Measurements from ENCODE around the gene CLDN9. TPM values are rescaled to one million over a fixed set of nuclear protein-coding genes. Genes with fewer than 3 reads are reported as not detected.

Gene CLDN9
- total and polyA plus RNA-seq, 4 donors, result 0.06 to 0.38 (median 0.28) TPM

GRCh38 chr16:3028716-3029319 is 16.1 kb downstream of the CLDN9 start:
- Histone ChIP-seq H3K27ac (ENCODE audit: low read depth, low read length) (no peak overlapping the region), H3K4me1 (ENCODE audit: control insufficient read depth, insufficient read depth, low read length) (peaks cover 24% of the 10 kb centered on the region), H3K9me3 (ENCODE audit: control insufficient read depth, insufficient read depth, low read length) (no peaks in the 10 kb centered on the region), H3K36me3 (ENCODE audit: control insufficient read depth, insufficient read depth, low read length) (peaks cover 17% of the 10 kb centered on the region), H3K27me3 (ENCODE audit: control insufficient read depth, insufficient read depth, low read length) (peaks cover 50% of the 10 kb centered on the region), H3K4me3 (ENCODE audit: low read depth, low read length) (no peak overlapping the region)
- 30% methylated on average over 8 of the region's 15 CpGs for WGBS (ENCODE audit: insufficient coverage)
- DNase-seq (ENCODE audit: low read depth in 4 of 6, low spot score in 6 of 6), result peak in 1 of 6 donors; percentile 20

- no peak overlapping the region for H3K27ac ChIP-seq (ENCODE audit: low read depth, low read length)
- peaks cover 17% of the 10 kb centered on the region for H3K36me3 ChIP-seq (ENCODE audit: control insufficient read depth, insufficient read depth, low read length)
- peaks cover 20% of the 10 kb centered on the region for H3K4me1 ChIP-seq (ENCODE audit: control insufficient read depth, insufficient read depth, low read length)
- peaks cover 57% of the 10 kb centered on the region for H3K27me3 ChIP-seq (ENCODE audit: control insufficient read depth, insufficient read depth, low read length)
- peak in 1 of 6 donors; percentile 12 for DNase-seq (ENCODE audit: low read depth in 4 of 6, low spot score in 6 of 6)
- no peak overlapping the region for H3K4me3 ChIP-seq (ENCODE audit: low read depth, low read length)
- H3K9me3 ChIP-seq (ENCODE audit: control insufficient read depth, insufficient read depth, low read length), result no peaks in the 10 kb centered on the region
- 13% methylated on average over 58 of the region's 59 CpGs for WGBS (ENCODE audit: insufficient coverage)
Observed at GRCh38 chr16:3029491-3030221, 16.9 kb downstream of the CLDN9 start.

DNA sequence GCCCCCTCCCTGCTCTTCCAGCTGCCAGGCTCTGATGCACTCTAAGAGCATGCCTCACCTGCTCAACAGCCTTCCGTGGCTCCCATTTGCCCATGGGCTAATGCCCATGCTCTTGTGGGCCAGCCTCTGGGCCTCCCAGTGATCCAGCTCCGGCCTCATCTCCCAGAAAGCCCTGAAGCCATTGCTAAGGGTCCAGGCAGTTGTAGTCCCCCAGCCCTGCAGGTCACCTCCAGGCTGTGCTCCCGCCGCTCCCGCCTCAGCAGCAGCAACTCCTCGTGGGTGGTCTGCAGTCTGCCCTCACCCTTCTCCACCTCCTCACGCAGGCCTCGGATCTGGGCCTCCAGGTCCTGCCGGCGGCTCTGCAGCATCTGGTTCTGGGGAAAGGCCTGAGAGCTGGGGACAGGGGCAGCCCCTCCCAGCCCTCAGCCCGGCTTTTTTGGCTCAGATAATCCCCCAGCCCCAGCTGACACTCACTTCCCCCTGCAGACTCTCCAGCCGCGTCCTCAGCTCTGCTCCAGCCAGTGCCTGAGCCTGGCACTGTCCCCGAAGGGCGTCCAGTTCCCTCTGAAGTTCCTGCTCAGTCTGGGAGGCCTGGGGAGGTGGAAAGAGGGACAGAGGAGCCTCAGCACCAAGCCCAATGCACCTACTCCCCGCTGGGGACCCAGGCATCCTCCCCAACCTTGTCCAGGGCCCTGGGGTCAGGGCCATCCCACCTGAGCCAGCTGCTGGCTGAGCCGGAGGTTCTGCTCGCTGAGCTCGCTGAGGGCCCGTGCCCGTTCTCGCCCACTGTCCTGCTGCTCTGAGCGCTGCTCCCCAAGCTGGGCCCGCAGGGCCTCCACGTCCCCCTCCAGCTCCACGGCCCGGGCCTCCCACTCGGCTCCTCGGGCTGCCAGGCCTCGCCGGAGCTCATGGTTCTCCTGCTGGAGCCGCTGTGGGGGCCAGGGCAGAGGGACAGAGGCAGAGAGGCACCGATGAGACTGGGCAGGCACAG is 17.8 kb downstream of the CLDN9 start:
- Histone ChIP-seq H3K4me3 (ENCODE audit: low read depth, low read length) (no peak overlapping the region), H3K36me3 (ENCODE audit: control insufficient read depth, insufficient read depth, low read length) (peaks cover 15% of the 10 kb centered on the region), H3K27me3 (ENCODE audit: control insufficient read depth, insufficient read depth, low read length) (peaks cover 65% of the 10 kb centered on the region), H3K4me1 (ENCODE audit: control insufficient read depth, insufficient read depth, low read length) (peaks cover 22% of the 10 kb centered on the region), H3K27ac (ENCODE audit: low read depth, low read length) (no peak overlapping the region), H3K9me3 (ENCODE audit: control insufficient read depth, insufficient read depth, low read length) (no peaks in the 10 kb centered on the region)
- DNase-seq (ENCODE audit: low read depth in 4 of 6, low spot score in 6 of 6), result no peak
- 70% methylated on average over 31 of the region's 33 CpGs for WGBS (ENCODE audit: insufficient coverage)

- Histone ChIP-seq H3K9me3 (ENCODE audit: control insufficient read depth, insufficient read depth, low read length) (no peaks in the 10 kb centered on the region), H3K4me3 (ENCODE audit: low read depth, low read length) (no peak overlapping the region), H3K4me1 (ENCODE audit: control insufficient read depth, insufficient read depth, low read length) (peaks cover 30% of the 10 kb centered on the region), H3K36me3 (ENCODE audit: control insufficient read depth, insufficient read depth, low read length) (peaks cover 2% of the 10 kb centered on the region), H3K27me3 (ENCODE audit: control insufficient read depth, insufficient read depth, low read length) (peaks cover 86% of the 10 kb centered on the region), H3K27ac (ENCODE audit: low read depth, low read length) (no peak overlapping the region)
- 46% methylated on average over 6 of the region's 7 CpGs for WGBS (ENCODE audit: insufficient coverage)
- no peak for DNase-seq (ENCODE audit: low read depth in 4 of 6, low spot score in 6 of 6)
Observed at GRCh38 chr16:3032624-3033023, 19.9 kb downstream of the CLDN9 start.

DNA sequence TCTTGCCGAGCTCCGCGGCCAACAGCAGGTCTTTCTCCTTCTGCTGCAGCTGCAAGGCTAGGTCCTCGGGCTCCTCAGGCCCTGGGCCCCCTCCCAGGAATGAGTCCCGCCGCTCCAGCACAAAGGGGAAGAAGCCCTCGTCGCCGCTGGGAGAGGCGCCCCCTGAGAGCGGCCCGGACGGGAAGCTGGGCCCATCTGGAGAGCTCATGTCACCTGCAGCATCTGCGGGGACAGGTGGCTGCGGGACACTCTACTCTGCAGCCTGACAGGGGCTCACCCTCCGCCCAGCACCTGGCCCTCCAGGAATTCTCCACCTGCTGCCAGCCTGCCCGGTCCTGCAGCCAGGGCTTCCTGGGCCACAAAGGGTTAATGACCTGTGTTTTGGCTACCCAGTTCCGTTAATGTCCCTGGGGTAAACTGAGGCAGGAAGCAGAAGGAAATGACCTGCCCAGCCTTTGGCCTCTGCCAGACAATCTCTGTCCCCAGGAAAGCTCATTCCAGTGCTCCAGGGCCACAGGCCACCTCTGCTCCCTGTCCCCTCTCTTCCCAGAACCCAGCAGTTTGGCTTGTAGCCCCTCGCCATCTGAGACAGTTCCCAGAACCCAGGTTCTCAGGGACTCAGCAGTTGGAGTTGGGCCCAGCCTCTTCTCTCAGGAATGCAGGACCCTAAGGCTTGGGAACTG is 22.7 kb downstream of the CLDN9 start:
- peaks cover 11% of the 10 kb centered on the region for H3K4me1 ChIP-seq (ENCODE audit: control insufficient read depth, insufficient read depth, low read length)
- 42% methylated on average over 19 of the region's 19 CpGs for WGBS (ENCODE audit: insufficient coverage)
- no peak overlapping the region for H3K27ac ChIP-seq (ENCODE audit: low read depth, low read length)
- no peak for DNase-seq (ENCODE audit: low read depth in 4 of 6, low spot score in 6 of 6)
- H3K36me3 ChIP-seq (ENCODE audit: control insufficient read depth, insufficient read depth, low read length), result no peaks in the 10 kb centered on the region
- H3K27me3 ChIP-seq (ENCODE audit: control insufficient read depth, insufficient read depth, low read length), result peaks cover 83% of the 10 kb centered on the region
- H3K9me3 ChIP-seq (ENCODE audit: control insufficient read depth, insufficient read depth, low read length), result no peaks in the 10 kb centered on the region
- H3K4me3 ChIP-seq (ENCODE audit: low read depth, low read length), result no peak overlapping the region

- no peaks in the 10 kb centered on the region for H3K36me3 ChIP-seq (ENCODE audit: control insufficient read depth, insufficient read depth, low read length)
- peaks cover 11% of the 10 kb centered on the region for H3K4me1 ChIP-seq (ENCODE audit: control insufficient read depth, insufficient read depth, low read length)
- H3K4me3 ChIP-seq (ENCODE audit: low read depth, low read length), result no peak overlapping the region
- H3K27ac ChIP-seq (ENCODE audit: low read depth, low read length), result no peak overlapping the region
- no peaks in the 10 kb centered on the region for H3K9me3 ChIP-seq (ENCODE audit: control insufficient read depth, insufficient read depth, low read length)
- peaks cover 79% of the 10 kb centered on the region for H3K27me3 ChIP-seq (ENCODE audit: control insufficient read depth, insufficient read depth, low read length)
- DNase-seq (ENCODE audit: low read depth in 4 of 6, low spot score in 6 of 6), result no peak
- WGBS (ENCODE audit: insufficient coverage), result 4% methylated on average over 35 of the region's 40 CpGs
Observed at GRCh38 chr16:3035972-3036725, 23.4 kb downstream of the CLDN9 start.

DNA sequence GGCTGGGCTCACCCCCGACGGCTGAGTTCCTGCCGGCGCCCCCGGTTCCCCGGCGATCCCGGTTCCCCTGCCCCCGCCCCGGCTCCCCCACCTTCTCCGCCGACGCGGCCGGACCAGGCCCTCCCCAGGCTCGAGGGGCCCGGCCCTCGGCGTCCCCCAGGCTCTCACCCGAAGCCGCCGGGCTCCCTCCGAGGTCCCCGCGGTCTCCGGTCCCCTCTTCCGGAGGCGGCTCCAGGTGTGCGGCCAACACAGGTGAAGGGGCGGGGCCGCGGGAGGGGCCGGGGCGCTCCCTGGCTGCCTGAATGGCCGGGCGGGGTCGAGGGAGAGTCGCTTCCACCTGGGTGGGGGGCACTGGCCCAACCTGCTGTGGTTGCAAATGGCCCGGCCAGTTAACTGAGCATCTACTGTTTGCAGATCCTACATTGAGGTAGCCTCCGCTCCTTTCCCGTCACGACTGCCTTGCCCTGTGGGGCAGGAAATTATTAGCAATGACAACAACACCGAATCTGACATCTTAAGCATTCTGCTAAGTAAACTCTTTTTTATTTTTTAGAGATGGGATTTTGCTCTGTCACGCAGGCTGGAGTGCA is 24.1 kb downstream of the CLDN9 start, which contains the start of gene BICDL2:
BICDL2 (minus strand) TSS at position 219 of the 590 bp plus-strand sequence. CDS start 1,448 bp downstream, outside the sequence.
- H3K9me3 ChIP-seq (ENCODE audit: control insufficient read depth, insufficient read depth, low read length), result no peaks in the 10 kb centered on the region
- H3K27ac ChIP-seq (ENCODE audit: low read depth, low read length), result no peak within 1 kb of the TSS
- H3K4me1 ChIP-seq (ENCODE audit: control insufficient read depth, insufficient read depth, low read length), result peaks cover 11% of the 10 kb centered on the region
- H3K36me3 ChIP-seq (ENCODE audit: control insufficient read depth, insufficient read depth, low read length), result no peaks in the 10 kb centered on the region
- H3K27me3 ChIP-seq (ENCODE audit: control insufficient read depth, insufficient read depth, low read length), result peaks cover 77% of the 10 kb centered on the region
- DNase-seq (ENCODE audit: low read depth in 4 of 6, low spot score in 6 of 6), result no peak
- H3K4me3 ChIP-seq (ENCODE audit: low read depth, low read length), result no peak within 1 kb of the TSS
- WGBS (ENCODE audit: insufficient coverage), result 3% methylated on average over 42 of the region's 44 CpGs

DNA sequence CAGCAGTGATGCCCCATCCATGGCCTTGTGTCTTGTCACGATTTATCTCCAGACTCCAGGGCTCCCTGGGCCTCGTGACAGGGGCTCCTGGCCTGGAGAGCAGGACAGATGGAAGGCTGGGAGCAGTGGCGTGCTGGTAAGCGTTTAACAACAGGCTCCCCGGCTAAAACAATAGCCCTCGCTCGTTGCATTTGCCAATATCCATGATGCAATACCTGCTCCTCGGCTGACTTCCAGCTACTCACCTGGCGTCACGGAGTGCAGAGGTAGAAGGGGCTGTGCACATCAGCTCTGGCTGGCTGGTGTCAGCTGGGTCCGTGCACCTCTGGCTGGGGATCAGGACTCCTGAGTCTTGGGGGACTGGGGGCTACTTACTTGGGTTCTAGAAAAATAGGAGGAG is 25.5 kb downstream of the CLDN9 start:
- H3K27ac ChIP-seq (ENCODE audit: low read depth, low read length), result no peak overlapping the region
- H3K4me3 ChIP-seq (ENCODE audit: low read depth, low read length), result no peak overlapping the region
- WGBS (ENCODE audit: insufficient coverage), result 49% methylated on average over 8 of the region's 11 CpGs
- peaks cover 74% of the 10 kb centered on the region for H3K27me3 ChIP-seq (ENCODE audit: control insufficient read depth, insufficient read depth, low read length)
- H3K36me3 ChIP-seq (ENCODE audit: control insufficient read depth, insufficient read depth, low read length), result no peaks in the 10 kb centered on the region
- DNase-seq (ENCODE audit: low read depth in 4 of 6, low spot score in 6 of 6), result no peak
- H3K9me3 ChIP-seq (ENCODE audit: control insufficient read depth, insufficient read depth, low read length), result no peaks in the 10 kb centered on the region
- peaks cover 11% of the 10 kb centered on the region for H3K4me1 ChIP-seq (ENCODE audit: control insufficient read depth, insufficient read depth, low read length)
